ENCODE data around the gene AP3B1. TPM values are rescaled to one million over a fixed set of nuclear protein-coding genes. Genes with fewer than 3 reads are reported as not detected.

AP3B1 gene
- total RNA-seq, 2 donors from 2014 or later = 53.4 to 74.0 TPM

- H3K27ac Mint-ChIP-seq = no peak overlapping the region
- H3K4me1 ChIP-seq (ENCODE audit: control insufficient read depth, insufficient read depth, low read length) = peaks cover 5% of the 10 kb centered on the region
- no peaks in the 10 kb centered on the region for H3K36me3 ChIP-seq (ENCODE audit: control insufficient read depth, insufficient read depth, low read length)
- no peak overlapping the region for H3K4me3 Mint-ChIP-seq
- H3K27me3 ChIP-seq (ENCODE audit: control insufficient read depth, insufficient read depth, low read length, poor library complexity, severe bottlenecking) = peaks cover 21% of the 10 kb centered on the region
- H3K9ac ChIP-seq (ENCODE audit: extremely low read depth, low read length, poor library complexity, severe bottlenecking) = no peak overlapping the region
- TF ChIP-seq CTCF (conservative IDR thresholded peaks at IDR 0.05) = peak; percentile 39
- WGBS, 2 experiments (ENCODE audit: insufficient coverage in 1 of 2, insufficient read length in 1 of 2) = 86% methylated on average over 2 to 3 of the region's 3 CpGs
- no peak overlapping the region for H3K4me3 ChIP-seq (ENCODE audit: low read length)
- peaks cover 20% of the 10 kb centered on the region for H3K4me1 Mint-ChIP-seq
- no peak for DNase-seq
- H3K36me3 Mint-ChIP-seq (ENCODE audit: low read depth) = no peaks in the 10 kb centered on the region
- peaks cover 50% of the 10 kb centered on the region for H3K27me3 Mint-ChIP-seq (ENCODE audit: insufficient read depth)
- H3K27ac ChIP-seq (ENCODE audit: low read depth, low read length) = no peak overlapping the region
- H3K9me3 ChIP-seq (ENCODE audit: control insufficient read depth, low read length) = no peaks in the 10 kb centered on the region
- H3K9me3 Mint-ChIP-seq = no peaks in the 10 kb centered on the region
Measured at GRCh38 chr5:77981820-77982219, 312.7 kb downstream of the AP3B1 start.

- no peak overlapping the region for H3K27ac Mint-ChIP-seq
- no peaks in the 10 kb centered on the region for H3K36me3 Mint-ChIP-seq (ENCODE audit: low read depth)
- no peaks in the 10 kb centered on the region for H3K9me3 Mint-ChIP-seq
- H3K27me3 Mint-ChIP-seq (ENCODE audit: insufficient read depth) = peaks cover 93% of the 10 kb centered on the region
- Histone ChIP-seq H3K9me3 (ENCODE audit: control insufficient read depth, low read length) (no peaks in the 10 kb centered on the region), H3K27ac (ENCODE audit: low read depth, low read length) (no peak overlapping the region), H3K27me3 (ENCODE audit: control insufficient read depth, insufficient read depth, low read length, poor library complexity, severe bottlenecking) (peaks cover 84% of the 10 kb centered on the region), H3K9ac (ENCODE audit: extremely low read depth, low read length, poor library complexity, severe bottlenecking) (no peak overlapping the region), H3K4me1 (ENCODE audit: control insufficient read depth, insufficient read depth, low read length) (peaks cover 4% of the 10 kb centered on the region), H3K36me3 (ENCODE audit: control insufficient read depth, insufficient read depth, low read length) (no peaks in the 10 kb centered on the region), H3K4me3 (ENCODE audit: low read length) (no peak overlapping the region)
- H3K4me3 Mint-ChIP-seq = no peak overlapping the region
- DNase-seq = no peak
- H3K4me1 Mint-ChIP-seq = peaks cover 22% of the 10 kb centered on the region
- TF ChIP-seq CTCF (conservative IDR thresholded peaks at IDR 0.05) = no peak
Measured at GRCh38 chr5:77974576-77974975, 319.9 kb downstream of the AP3B1 start.

DNA sequence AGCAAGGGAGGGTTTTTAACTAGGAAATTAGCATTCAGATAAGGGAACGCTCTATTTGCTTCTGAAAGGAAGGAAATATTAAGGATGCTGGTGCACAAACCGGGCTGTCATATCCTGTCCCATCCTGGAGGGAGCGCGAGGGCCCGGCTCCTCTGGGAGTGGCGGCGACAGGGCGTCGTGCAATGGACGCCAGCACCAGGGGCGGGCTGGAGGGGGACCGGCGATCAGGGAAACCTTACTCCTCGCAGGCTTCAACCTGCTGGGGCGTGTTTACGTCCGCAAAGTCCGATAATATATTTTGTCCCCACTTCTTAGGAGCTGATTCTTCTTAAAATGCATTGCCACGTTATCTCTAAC, 321.3 kb downstream of the AP3B1 start:
- peak; percentile 89 for DNase-seq
- Mint-ChIP-seq H3K9me3 (no peaks in the 10 kb centered on the region), H3K36me3 (ENCODE audit: low read depth) (no peaks in the 10 kb centered on the region), H3K27ac (no peak overlapping the region), H3K4me3 (peak overlapping the region; percentile 45), H3K27me3 (ENCODE audit: insufficient read depth) (peaks cover 91% of the 10 kb centered on the region), H3K4me1 (peaks cover 27% of the 10 kb centered on the region)
- Histone ChIP-seq H3K4me1 (ENCODE audit: control insufficient read depth, insufficient read depth, low read length) (peaks cover 4% of the 10 kb centered on the region), H3K27ac (ENCODE audit: low read depth, low read length) (no peak overlapping the region), H3K27me3 (ENCODE audit: control insufficient read depth, insufficient read depth, low read length, poor library complexity, severe bottlenecking) (peaks cover 71% of the 10 kb centered on the region), H3K9ac (ENCODE audit: extremely low read depth, low read length, poor library complexity, severe bottlenecking) (no peak overlapping the region), H3K9me3 (ENCODE audit: control insufficient read depth, low read length) (no peaks in the 10 kb centered on the region), H3K4me3 (ENCODE audit: low read length) (peak overlapping the region; percentile 78), H3K36me3 (ENCODE audit: control insufficient read depth, insufficient read depth, low read length) (no peaks in the 10 kb centered on the region)
- peak; percentile 69 for TF ChIP-seq CTCF (conservative IDR thresholded peaks at IDR 0.05)
- 20 to 33% methylated on average over 1 to 19 of the region's 19 CpGs for WGBS, 2 experiments (ENCODE audit: insufficient coverage in 1 of 2, insufficient read length in 1 of 2)
